CD4-positive, alpha-beta memory T cell (primary cell): ENCODE results near the gene FLT4. TPM values are rescaled to one million over a fixed set of nuclear protein-coding genes. Genes with fewer than 3 reads are reported as not detected.

Experiments
- CTCF ChIA-PET: fragments of 350-600 bp; sonication (Branson Sonifier 250); formaldehyde crosslinking; loops from one replicate; lab custom pipeline; 2021; ENCODE audit warnings: inconsistent platforms; ENCODE audit not compliant: partially characterized antibody; lab: Charles Lee
- POLR2A ChIA-PET: fragments of 350-600 bp; sonication (Branson Sonifier 250); formaldehyde crosslinking; loops from one replicate; lab custom pipeline; 2021; ENCODE audit not compliant: partially characterized antibody; lab: Charles Lee
- DNase-seq, 5 donors: peaks; one replicate each; pipeline versions ENCODE4 v3.0.0 to v3.0.0-alpha.2; 2020 to 2022; ENCODE audit warnings: mixed read lengths in 1 of 5
- H3K27ac ChIP-seq: one replicate; pipeline ENCODE4 v1.7.0; 2013; ENCODE audit warnings: low read depth, low read length
- H3K27me3 ChIP-seq: 2 replicates; pipeline ENCODE4 v1.7.0; 2013; ENCODE audit warnings: mild to moderate bottlenecking, low read length, moderate library complexity; ENCODE audit not compliant: insufficient read depth
- H3K36me3 ChIP-seq: 2 replicates; pipeline ENCODE4 v1.7.0; 2013; ENCODE audit warnings: mild to moderate bottlenecking, low read length, moderate library complexity; ENCODE audit not compliant: insufficient read depth
- H3K4me1 ChIP-seq: 2 replicates; pipeline ENCODE4 v1.7.0; 2013; ENCODE audit warnings: mild to moderate bottlenecking, low read length, moderate library complexity; ENCODE audit not compliant: insufficient read depth
- H3K4me3 ChIP-seq, 2 donors: one replicate each; pipeline ENCODE4 v1.7.0; 2013; ENCODE audit warnings: low read length in 2 of 2, mild to moderate bottlenecking in 1 of 2
- H3K9me3 ChIP-seq, 2 donors: one replicate each; pipeline ENCODE4 v1.7.0; 2013; ENCODE audit warnings: low read length in 2 of 2, control low read depth in 1 of 2; ENCODE audit not compliant: control insufficient read depth in 1 of 2
- H3K27ac Mint-ChIP-seq, 7 donors: one replicate each; pipeline ENCODE4 v1.8.0; 2020 to 2021; ENCODE audit warnings: mixed read lengths in 7 of 7, mild to moderate bottlenecking in 6 of 7, inconsistent platforms in 3 of 7, moderate library complexity in 3 of 7
- H3K27me3 Mint-ChIP-seq, 2 donors: one replicate each; pipeline ENCODE4 v1.8.0; 2020 to 2021; ENCODE audit warnings: mixed read lengths in 2 of 2
- H3K36me3 Mint-ChIP-seq, 2 donors: one replicate each; pipeline ENCODE4 v1.8.0; 2020 to 2021; ENCODE audit warnings: mixed read lengths in 2 of 2, inconsistent platforms in 1 of 2, mild to moderate bottlenecking in 1 of 2
- H3K4me1 Mint-ChIP-seq, 4 donors: one replicate each; pipeline ENCODE4 v1.8.0; 2020 to 2021; ENCODE audit warnings: mixed read lengths in 4 of 4, mild to moderate bottlenecking in 1 of 4
- H3K4me3 Mint-ChIP-seq, 8 donors: one replicate each; pipeline ENCODE4 v1.8.0; 2020 to 2021; ENCODE audit warnings: mixed read lengths in 8 of 8, mild to moderate bottlenecking in 7 of 8, moderate library complexity in 6 of 8, inconsistent platforms in 3 of 8
- H3K9me3 Mint-ChIP-seq, 8 donors: one replicate each; pipeline ENCODE4 v1.8.0; 2020 to 2021; ENCODE audit warnings: mixed read lengths in 8 of 8, mild to moderate bottlenecking in 5 of 8, inconsistent platforms in 3 of 8, moderate library complexity in 1 of 8
- intact Hi-C: fragments of 100-400 bp; cut with micrococcal nuclease; formaldehyde crosslinking; loops from one replicate; pipeline ENCODE4 v1.15.1; 2023
- polyA plus RNA-seq, 2 donors: library from polyadenylated mRNA; unstranded; fragments of 300-500 nt; fragmentation: Illumina TruSeq; gene quantifications; one replicate each; pipeline ENCODE4 v1.2.3, GENCODE V29; 2021
- total RNA-seq, 2 experiments: library from RNA; stranded (reverse); gene quantifications; one replicate each; pipeline ENCODE4 v1.2.3, GENCODE V29; 2021

FLT4 gene
- total and polyA plus RNA-seq, 4 experiments from 2014 or later: 1.2 to 10.3 (median 6.9) TPM; not detected in 1

GRCh38 chr5:180563994-180564393 lies 85.4 kb downstream of the FLT4 start:
- no peak for DNase-seq
- Histone ChIP-seq H3K27ac (no peak overlapping the region), H3K27me3 (no peaks in the 10 kb centered on the region), H3K4me3 (no peak overlapping the region), H3K4me1 (no peaks in the 10 kb centered on the region), H3K36me3 (peaks cover 15% of the 10 kb centered on the region), H3K9me3 (no peaks in the 10 kb centered on the region)
- ChIA-PET CTCF (interaction anchor here (0.6 kb wide), 1 partner anchor 54 kb away, joined by 4 read pairs; no protein-coding TSS in a partner anchor), POLR2A (no interaction called here)
- Mint-ChIP-seq H3K4me3 (no peak overlapping the region), H3K36me3 (peaks cover 62 to 77% of the 10 kb centered on the region in 2 donors), H3K27me3 (no peaks in the 10 kb centered on the region), H3K27ac (peak overlapping the region in 2 of 7 donors; percentile 9 to 70), H3K4me1 (peaks cover 0 to 17% (median 9%) of the 10 kb centered on the region in 4 donors), H3K9me3 (peaks cover 0 to 2% (median 0%) of the 10 kb centered on the region in 8 donors)
- intact Hi-C loops: no loop called here

DNA sequence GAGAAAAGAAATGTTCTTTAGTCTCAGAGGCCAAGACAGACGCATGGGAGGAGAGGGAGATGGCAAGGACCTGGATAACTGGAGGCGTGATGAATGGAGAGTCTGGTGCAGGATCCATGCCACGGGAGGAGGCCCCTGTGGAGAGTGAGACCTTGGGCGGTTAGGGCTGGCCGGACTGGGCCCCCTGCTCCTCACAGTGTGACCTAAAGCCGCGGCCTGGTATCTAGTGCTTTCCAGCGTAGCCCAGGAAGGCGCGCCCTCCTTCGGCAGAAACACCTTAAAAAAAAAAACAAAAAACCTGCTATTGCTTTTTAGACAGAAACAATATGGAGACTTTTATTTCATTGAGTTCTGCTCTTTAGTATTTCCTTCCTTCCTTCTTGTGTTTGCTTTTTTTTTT lies 91.2 kb downstream of the FLT4 start:
- POLR2A ChIA-PET: no interaction called here
- Mint-ChIP-seq H3K9me3 (peaks cover 0 to 2% (median 0%) of the 10 kb centered on the region in 8 donors), H3K4me3 (no peak overlapping the region), H3K27me3 (no peaks in the 10 kb centered on the region), H3K36me3 (peaks cover 69 to 71% of the 10 kb centered on the region in 2 donors), H3K4me1 (peaks cover 0 to 25% (median 14%) of the 10 kb centered on the region in 4 donors), H3K27ac (no peak overlapping the region)
- intact Hi-C loops: no loop called here
- no peak for DNase-seq
- H3K9me3 ChIP-seq: no peaks in the 10 kb centered on the region
- CTCF ChIA-PET: no interaction called here
- H3K4me3 ChIP-seq: no peak overlapping the region
- H3K4me1 ChIP-seq: no peaks in the 10 kb centered on the region
- peaks cover 3% of the 10 kb centered on the region for H3K36me3 ChIP-seq
- no peak overlapping the region for H3K27ac ChIP-seq
- no peaks in the 10 kb centered on the region for H3K27me3 ChIP-seq

GRCh38 chr5:180557217-180557809 lies 92.1 kb downstream of the FLT4 start:
- Mint-ChIP-seq H3K9me3 (peaks cover 0 to 2% (median 0%) of the 10 kb centered on the region in 8 donors), H3K27ac (no peak overlapping the region), H3K27me3 (no peaks in the 10 kb centered on the region), H3K4me1 (peaks cover 0 to 25% (median 14%) of the 10 kb centered on the region in 4 donors), H3K36me3 (peaks cover 73 to 79% of the 10 kb centered on the region in 2 donors), H3K4me3 (no peak overlapping the region)
- Histone ChIP-seq H3K4me1 (no peaks in the 10 kb centered on the region), H3K4me3 (no peak overlapping the region), H3K27ac (no peak overlapping the region), H3K36me3 (peaks cover 3% of the 10 kb centered on the region), H3K9me3 (no peaks in the 10 kb centered on the region), H3K27me3 (no peaks in the 10 kb centered on the region)
- DNase-seq: no peak
- ChIA-PET POLR2A (no interaction called here), CTCF (no interaction called here)
- intact Hi-C loops: no loop called here

DNA sequence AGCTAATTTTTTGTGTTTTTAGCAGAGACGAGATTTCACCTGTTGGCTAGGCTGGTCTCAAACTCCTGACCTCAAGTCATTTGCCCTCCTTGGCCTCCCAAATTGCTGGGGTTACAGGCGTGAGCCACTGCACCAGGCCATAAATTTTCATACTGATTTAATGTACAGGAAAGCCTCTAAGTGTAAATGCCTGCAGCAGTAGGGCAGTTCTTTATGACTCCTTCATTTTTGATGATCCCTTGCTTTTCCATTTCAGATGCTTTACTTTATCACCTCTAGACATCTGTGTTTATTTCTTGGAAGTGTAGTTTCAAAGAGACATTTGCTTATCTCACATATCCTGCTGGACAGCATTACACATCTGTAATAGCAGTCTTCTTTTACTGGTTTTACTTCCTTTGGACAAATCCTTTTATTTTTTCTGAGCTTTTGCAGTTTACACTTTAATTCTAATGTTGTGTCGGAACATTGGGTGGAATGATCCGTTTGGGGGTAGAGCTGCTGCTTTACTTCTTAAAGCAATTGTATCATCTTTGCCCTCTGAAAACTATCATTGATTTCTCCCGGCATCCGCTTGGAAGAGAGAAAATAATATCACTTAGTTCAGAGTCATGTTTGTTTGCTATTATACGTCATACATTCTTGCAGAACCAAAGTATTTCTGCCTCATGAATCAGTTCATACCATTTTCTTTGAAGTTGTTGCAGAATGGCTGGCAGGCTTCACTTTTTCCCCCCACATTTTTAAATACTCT lies 94.1 kb downstream of the FLT4 start:
- ChIA-PET CTCF (no interaction called here), POLR2A (no interaction called here)
- H3K36me3 ChIP-seq: peaks cover 7% of the 10 kb centered on the region
- Mint-ChIP-seq H3K9me3 (no peaks in the 10 kb centered on the region), H3K4me3 (no peak overlapping the region), H3K27me3 (no peaks in the 10 kb centered on the region), H3K27ac (no peak overlapping the region), H3K36me3 (peaks cover 67 to 69% of the 10 kb centered on the region in 2 donors), H3K4me1 (peaks cover 0 to 17% (median 7%) of the 10 kb centered on the region in 4 donors)
- H3K4me1 ChIP-seq: no peaks in the 10 kb centered on the region
- intact Hi-C loops: no loop called here
- H3K4me3 ChIP-seq: no peak overlapping the region
- no peak for DNase-seq
- H3K27ac ChIP-seq: no peak overlapping the region
- no peaks in the 10 kb centered on the region for H3K27me3 ChIP-seq
- H3K9me3 ChIP-seq: no peaks in the 10 kb centered on the region

DNA sequence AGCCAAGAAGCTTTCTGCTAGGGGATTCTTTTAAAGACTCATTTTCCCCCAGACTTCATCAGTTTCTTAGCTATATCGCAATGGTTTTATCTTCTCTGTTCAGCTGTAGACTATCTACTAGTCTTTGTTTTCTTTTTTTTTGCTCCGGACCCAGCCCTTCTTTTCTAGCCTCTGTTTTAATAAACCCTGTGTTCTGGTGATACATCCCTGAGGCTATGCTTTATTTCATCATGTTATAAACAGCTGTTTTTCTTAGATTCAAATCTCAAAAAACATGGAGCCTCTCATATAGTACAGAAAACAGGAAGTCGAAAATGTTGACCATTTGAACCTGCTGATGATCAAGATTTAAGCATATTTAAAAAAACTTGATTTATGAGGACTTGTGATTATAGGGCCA lies 95.9 kb downstream of the FLT4 start:
- H3K4me1 ChIP-seq: no peaks in the 10 kb centered on the region
- CTCF ChIA-PET: interaction anchor here (1.3 kb wide), 1 partner anchor 13 kb away, joined by 4 read pairs; no protein-coding TSS in a partner anchor
- H3K27ac Mint-ChIP-seq: peak overlapping the region in 1 of 7 donors; percentile 73
- H3K4me1 Mint-ChIP-seq: peaks cover 3 to 14% (median 5%) of the 10 kb centered on the region in 4 donors
- no peak overlapping the region for H3K4me3 ChIP-seq
- peaks cover 59 to 69% of the 10 kb centered on the region in 2 donors for H3K36me3 Mint-ChIP-seq
- H3K27ac ChIP-seq: no peak overlapping the region
- H3K4me3 Mint-ChIP-seq: no peak overlapping the region
- peaks cover 7% of the 10 kb centered on the region for H3K36me3 ChIP-seq
- no peaks in the 10 kb centered on the region for H3K27me3 Mint-ChIP-seq
- DNase-seq: no peak
- intact Hi-C loops: no loop called here
- H3K27me3 ChIP-seq: no peaks in the 10 kb centered on the region
- H3K9me3 ChIP-seq: no peaks in the 10 kb centered on the region
- POLR2A ChIA-PET: no interaction called here
- no peaks in the 10 kb centered on the region for H3K9me3 Mint-ChIP-seq

Other genes with a start within 250 kb of the FLT4 start
- gene CNOT6, start 155.2 kb downstream of the FLT4 start, total RNA-seq: 10 to 100 TPM; 30.1 to 37.8 TPM
- 1 to 10 TPM; 3.9 to 9.2 TPM for gene CNOT6, start 155.2 kb downstream of the FLT4 start, polyA plus RNA-seq
- not detected for gene SCGB3A1, start 58.1 kb downstream of the FLT4 start, total RNA-seq
- not detected for gene SCGB3A1, start 58.1 kb downstream of the FLT4 start, polyA plus RNA-seq
- not detected for gene OR2Y1, start 90.5 kb upstream of the FLT4 start, total RNA-seq
- gene OR2Y1, start 90.5 kb upstream of the FLT4 start, polyA plus RNA-seq: not detected
- 100 to 1,000 TPM; 187 TPM for gene MGAT1, start 153.2 kb upstream of the FLT4 start, total RNA-seq
- gene MGAT1, start 153.2 kb upstream of the FLT4 start, polyA plus RNA-seq: 100 to 1,000 TPM; 135 to 150 TPM
- 10 to 100 TPM; 71.1 to 71.7 TPM for gene ZFP62, start 211.7 kb upstream of the FLT4 start, total RNA-seq
- gene ZFP62, start 211.7 kb upstream of the FLT4 start, polyA plus RNA-seq: 10 to 100 TPM; 11.4 to 21.1 TPM
- not detected for gene BTNL8, start 249.6 kb upstream of the FLT4 start, total RNA-seq
- gene BTNL8, start 249.6 kb upstream of the FLT4 start, polyA plus RNA-seq: not detected